ENCODE results near the gene C16orf46.
"Not testable (repeated sequence)": the region's sequence is repeated elsewhere in the genome, so short reads cannot be mapped to it uniquely, and the experiment has no call there.

The C16orf46 gene

GRCh38 chr16:81077076-81077940 lies at the start of gene C16orf46:
Gene C16orf46, minus strand, starts transcription at chr16:81077238. Its CDS starts 13,283 bp downstream, at chr16:81063955.
- in situ Hi-C loops (cut with MboI; ENCODE audit: low sequenced_read_pairs) = no loop called here

GRCh38 chr16:81123092-81123852 lies 46.2 kb upstream of the C16orf46 start:
- in situ Hi-C loops (cut with MboI; ENCODE audit: low sequenced_read_pairs) = no loop called here

GRCh38 chr16:81121474-81121990 lies 44.5 kb upstream of the C16orf46 start:
- in situ Hi-C loops (cut with MboI; ENCODE audit: low sequenced_read_pairs) = no loop called here

- in situ Hi-C loops (cut with MboI; ENCODE audit: low sequenced_read_pairs) = no loop called here
Measured at GRCh38 chr16:81117436-81117835, 40.4 kb upstream of the C16orf46 start.

- in situ Hi-C loops (cut with MboI; ENCODE audit: low sequenced_read_pairs) = no loop called here
Measured at GRCh38 chr16:81116285-81116684, 39.2 kb upstream of the C16orf46 start.

GRCh38 chr16:81112453-81112852 lies 35.4 kb upstream of the C16orf46 start:
- in situ Hi-C loops (cut with MboI; ENCODE audit: low sequenced_read_pairs) = no loop called here

GRCh38 chr16:81109274-81109673 lies 32.2 kb upstream of the C16orf46 start:
- in situ Hi-C loops (cut with MboI; ENCODE audit: low sequenced_read_pairs) = not testable (repeated sequence)

- in situ Hi-C loops (cut with MboI; ENCODE audit: low sequenced_read_pairs) = no loop called here
Measured at GRCh38 chr16:81107511-81107910, 30.5 kb upstream of the C16orf46 start.

- in situ Hi-C loops (cut with MboI; ENCODE audit: low sequenced_read_pairs) = no loop called here
Measured at GRCh38 chr16:81106826-81107503, 29.9 kb upstream of the C16orf46 start.

- in situ Hi-C loops (cut with MboI; ENCODE audit: low sequenced_read_pairs) = no loop called here
Measured at GRCh38 chr16:81105946-81106345, 28.9 kb upstream of the C16orf46 start.

- in situ Hi-C loops (cut with MboI; ENCODE audit: low sequenced_read_pairs) = no loop called here
Measured at GRCh38 chr16:81101702-81102101, 24.7 kb upstream of the C16orf46 start.

GRCh38 chr16:81099958-81100357 lies 22.9 kb upstream of the C16orf46 start:
- in situ Hi-C loops (cut with MboI; ENCODE audit: low sequenced_read_pairs) = no loop called here

GRCh38 chr16:81097230-81097629 lies 20.2 kb upstream of the C16orf46 start:
- in situ Hi-C loops (cut with MboI; ENCODE audit: low sequenced_read_pairs) = no loop called here

GRCh38 chr16:81096715-81097208 lies 19.7 kb upstream of the C16orf46 start:
- in situ Hi-C loops (cut with MboI; ENCODE audit: low sequenced_read_pairs) = no loop called here

GRCh38 chr16:81095953-81096714 lies 19.1 kb upstream of the C16orf46 start, which contains the start of gene GCSH:
Gene GCSH, minus strand, starts transcription at chr16:81096395. Its CDS starts 117 bp downstream, at chr16:81096278.
- in situ Hi-C loops (cut with MboI; ENCODE audit: low sequenced_read_pairs) = no loop called here

- in situ Hi-C loops (cut with MboI; ENCODE audit: low sequenced_read_pairs) = no loop called here
Measured at GRCh38 chr16:81095653-81095952, 18.6 kb upstream of the C16orf46 start.

GRCh38 chr16:81094771-81095251 lies 17.8 kb upstream of the C16orf46 start:
- in situ Hi-C loops (cut with MboI; ENCODE audit: low sequenced_read_pairs) = no loop called here

- in situ Hi-C loops (cut with MboI; ENCODE audit: low sequenced_read_pairs) = no loop called here
Measured at GRCh38 chr16:81088836-81089235, 11.8 kb upstream of the C16orf46 start.

- in situ Hi-C loops (cut with MboI; ENCODE audit: low sequenced_read_pairs) = no loop called here
Measured at GRCh38 chr16:81081014-81081413, 4.0 kb upstream of the C16orf46 start.

- in situ Hi-C loops (cut with MboI; ENCODE audit: low sequenced_read_pairs) = no loop called here
Measured at GRCh38 chr16:81080233-81080632, 3.2 kb upstream of the C16orf46 start.

Data from HL-60/S4 treated with phorbol 12-myristate 13-acetate at 8.2 ng/mL for 4 days and 3 days (cell line).